Astrocyte (in vitro differentiated cells and primary cell): ENCODE results near the gene LIMK2.

Experiments used
- CTCF ChIP-seq: IDR thresholded peaks from 2 replicates; pipeline ENCODE4 v1.5.1; 2011; ENCODE audit warnings: low read depth, mild to moderate bottlenecking, inconsistent platforms, low read length, moderate library complexity; ENCODE audit not compliant: insufficient read depth
- EZH2 ChIP-seq: IDR thresholded peaks from 2 replicates; pipeline ENCODE4 v1.6.1; 2012; ENCODE audit warnings: mild to moderate bottlenecking, low read length, inconsistent platforms; ENCODE audit not compliant: insufficient read depth

DNA sequence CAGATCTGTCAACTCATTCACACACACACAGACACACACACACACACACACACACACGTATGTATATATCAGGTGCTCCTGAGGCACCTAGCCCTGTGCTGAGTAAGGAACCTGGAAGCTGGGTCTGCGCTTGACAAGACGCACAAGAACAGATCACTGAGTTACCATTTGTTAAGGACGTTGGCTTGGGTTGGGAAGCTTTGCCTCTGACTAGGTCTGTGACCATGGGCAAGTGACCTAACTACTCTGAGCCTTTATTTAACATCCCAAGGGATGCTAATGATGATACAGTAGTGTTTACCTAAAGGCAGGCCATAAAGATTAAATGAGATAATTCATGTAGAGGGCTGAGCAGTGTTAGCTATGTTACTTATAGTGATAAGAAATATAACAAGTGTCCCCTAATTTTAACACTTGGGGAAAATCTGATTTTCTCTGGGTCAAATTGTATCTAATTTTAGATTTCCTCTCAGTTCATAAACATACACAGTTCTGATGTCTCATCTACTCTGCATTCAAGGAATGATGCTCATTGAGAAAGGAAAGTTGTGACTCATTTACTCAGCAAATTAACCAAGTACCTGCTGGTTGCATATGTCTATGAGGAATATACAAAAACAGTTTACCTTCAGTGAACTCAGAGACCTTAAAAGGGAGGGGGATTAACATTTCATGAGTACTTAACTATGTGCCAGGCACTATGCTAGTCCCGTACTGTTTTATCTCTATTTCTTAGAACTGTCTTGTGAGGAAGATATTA lies 38.5 kb upstream of the LIMK2 start:
- TF ChIP-seq CTCF (no peak), EZH2 (no peak)
